Colonic mucosa (tissue), 4 donors: ENCODE data around the gene SRSF10. TPM values are rescaled to one million over a fixed set of nuclear protein-coding genes. Genes with fewer than 3 reads are reported as not detected.

Experiments
- DNase-seq: peaks from one replicate; pipeline ENCODE4 v3.0.0-alpha.2; 2020
- H3K27ac ChIP-seq: fragments of 200-600 bp; one replicate; pipeline ENCODE4 v1.8.0; 2021
- H3K27me3 ChIP-seq: fragments of 200-600 bp; one replicate; pipeline ENCODE4 v1.8.0; 2021
- H3K36me3 ChIP-seq: fragments of 200-600 bp; one replicate; pipeline ENCODE4 v1.8.0; 2021
- H3K4me1 ChIP-seq: fragments of 200-600 bp; one replicate; pipeline ENCODE4 v1.8.0; 2021; ENCODE audit warnings: mild to moderate bottlenecking
- H3K4me3 ChIP-seq: fragments of 200-600 bp; one replicate; pipeline ENCODE4 v1.8.0; 2021
- H3K9ac ChIP-seq, 2 donors: one replicate each; pipeline ENCODE4 v1.7.0; 2013; ENCODE audit warnings: control low read depth in 2 of 2, low read depth in 2 of 2, low read length in 2 of 2
- H3K9me3 ChIP-seq: fragments of 200-600 bp; one replicate; pipeline ENCODE4 v1.8.0; 2021
- intact Hi-C: fragments of 100-400 bp; cut with DNase I; formaldehyde crosslinking; loops from one replicate; pipeline ENCODE4 v1.14.1; 2022
- microRNA-seq: library from miRNA; unstranded; fragments of <30 nt; microRNA quantifications from one replicate; pipeline ENCODE4, GENCODE V29; 2019
- total RNA-seq, 2 donors: library from RNA; stranded (reverse); fragmentation: NEBNext Ultra II Directional in 1 of 2; extraction: Animal tissue kit (Norgen Biotek cat#: 25700) in 1 of 2; gene quantifications; one replicate each; pipeline ENCODE4 v1.2.1, GENCODE V29; 2021
- TF ChIP-seq, protein P1 (sequence below): fragments of 200-600 bp; IDR thresholded peaks from one replicate; pipeline ENCODE4 v1.8.0; 2022; ENCODE audit warnings: antibody characterized with exemption, mild to moderate bottlenecking
- donor health status: healthy.
- donor health status: DM: no; HTN: no; CAD: no.
- donor health status: DM: no; HTN: no; CAD: no.

The SRSF10 gene
- total RNA-seq, 2 donors from 2014 or later = 76.8 to 115 TPM

DNA sequence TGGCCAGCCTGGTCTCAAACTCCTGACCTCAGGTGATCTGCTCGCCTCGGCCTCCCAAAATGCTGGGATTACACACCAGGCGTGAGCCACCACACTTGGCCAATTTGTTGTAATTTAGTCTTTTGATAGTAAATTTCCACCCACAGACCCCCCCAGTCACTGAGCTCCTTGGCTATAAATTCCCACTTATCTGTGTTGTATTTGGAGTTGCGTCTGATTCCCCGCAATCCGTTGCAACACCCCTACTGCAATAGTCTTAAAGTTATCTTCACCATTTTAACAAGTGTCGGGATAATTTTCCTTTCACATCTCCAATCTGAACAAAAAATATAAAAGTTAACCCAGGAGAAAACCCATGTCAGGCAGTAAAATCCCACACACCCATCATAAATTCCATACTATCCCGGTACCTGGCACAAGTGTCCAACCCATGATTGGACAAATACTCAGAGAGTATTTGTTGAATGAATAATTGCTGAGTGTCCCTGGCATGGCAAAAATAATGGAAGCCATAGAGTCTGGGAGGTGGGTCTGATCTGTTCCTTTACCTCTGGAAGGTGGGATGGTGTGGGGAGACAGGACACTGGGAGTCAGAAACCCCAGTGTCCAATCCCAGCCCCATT, 57.7 kb downstream of the SRSF10 start:
- Histone ChIP-seq H3K9ac (no peak overlapping the region), H3K4me1 (peaks cover 5% of the 10 kb centered on the region), H3K36me3 (no peaks in the 10 kb centered on the region), H3K4me3 (no peak overlapping the region), H3K27ac (no peak overlapping the region), H3K9me3 (no peaks in the 10 kb centered on the region), H3K27me3 (no peaks in the 10 kb centered on the region)
- TF ChIP-seq, protein P1, sequence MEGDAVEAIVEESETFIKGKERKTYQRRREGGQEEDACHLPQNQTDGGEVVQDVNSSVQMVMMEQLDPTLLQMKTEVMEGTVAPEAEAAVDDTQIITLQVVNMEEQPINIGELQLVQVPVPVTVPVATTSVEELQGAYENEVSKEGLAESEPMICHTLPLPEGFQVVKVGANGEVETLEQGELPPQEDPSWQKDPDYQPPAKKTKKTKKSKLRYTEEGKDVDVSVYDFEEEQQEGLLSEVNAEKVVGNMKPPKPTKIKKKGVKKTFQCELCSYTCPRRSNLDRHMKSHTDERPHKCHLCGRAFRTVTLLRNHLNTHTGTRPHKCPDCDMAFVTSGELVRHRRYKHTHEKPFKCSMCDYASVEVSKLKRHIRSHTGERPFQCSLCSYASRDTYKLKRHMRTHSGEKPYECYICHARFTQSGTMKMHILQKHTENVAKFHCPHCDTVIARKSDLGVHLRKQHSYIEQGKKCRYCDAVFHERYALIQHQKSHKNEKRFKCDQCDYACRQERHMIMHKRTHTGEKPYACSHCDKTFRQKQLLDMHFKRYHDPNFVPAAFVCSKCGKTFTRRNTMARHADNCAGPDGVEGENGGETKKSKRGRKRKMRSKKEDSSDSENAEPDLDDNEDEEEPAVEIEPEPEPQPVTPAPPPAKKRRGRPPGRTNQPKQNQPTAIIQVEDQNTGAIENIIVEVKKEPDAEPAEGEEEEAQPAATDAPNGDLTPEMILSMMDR = no peak
- DNase-seq = peak; percentile 38
- intact Hi-C loops = no loop called here

DNA sequence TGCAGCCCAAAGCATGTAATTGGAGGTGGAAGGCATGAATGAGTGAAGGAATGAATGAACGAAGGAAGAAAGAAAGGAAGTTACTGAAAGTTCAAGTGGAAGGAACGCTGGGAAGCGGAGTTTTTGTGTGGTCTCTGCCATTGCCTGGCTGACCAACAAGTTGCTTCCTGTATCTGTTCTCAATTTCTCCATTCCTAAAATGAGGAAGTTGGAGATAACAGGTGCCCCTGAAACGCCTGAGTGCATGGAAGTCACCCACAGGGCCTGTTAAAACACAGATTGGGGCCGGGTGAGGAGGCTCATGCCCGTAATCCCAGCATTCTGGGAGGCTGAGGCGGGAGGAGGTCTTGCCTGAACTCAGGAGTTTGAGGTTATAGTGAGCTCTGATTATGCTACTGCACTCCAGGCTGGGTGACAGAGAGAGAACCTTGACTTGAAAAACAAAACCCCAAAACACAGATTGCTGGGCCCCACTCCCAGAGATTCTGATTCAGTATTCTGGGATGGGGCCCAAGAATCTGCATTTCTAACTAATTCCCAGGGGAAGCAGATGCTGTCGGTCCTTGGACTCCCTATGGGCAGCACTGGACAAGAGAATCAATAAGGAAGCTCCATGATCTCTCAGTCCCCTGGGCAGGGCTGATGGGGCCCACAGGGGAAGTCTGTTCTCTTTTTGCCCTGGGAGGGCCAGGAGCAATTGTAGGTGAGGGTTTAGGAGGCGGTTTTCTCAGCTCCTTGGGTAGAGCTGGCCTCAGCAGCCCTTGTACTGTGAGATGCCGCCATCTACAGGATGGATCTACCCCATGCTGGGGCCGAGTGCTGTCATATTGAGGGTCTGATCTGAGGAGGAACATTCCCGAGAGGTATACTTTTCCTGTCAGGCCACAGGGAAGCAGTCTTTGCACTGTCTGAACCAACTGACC, 63.7 kb downstream of the SRSF10 start:
- H3K27me3 ChIP-seq = no peaks in the 10 kb centered on the region
- TF ChIP-seq, protein P1 = peak; percentile 58
- H3K4me3 ChIP-seq = no peak overlapping the region
- H3K9me3 ChIP-seq = no peaks in the 10 kb centered on the region
- H3K4me1 ChIP-seq = peaks cover 5% of the 10 kb centered on the region
- DNase-seq = peak; percentile 81
- no peak overlapping the region for H3K27ac ChIP-seq
- peak overlapping the region; percentile 46 to 47 for H3K9ac ChIP-seq
- intact Hi-C loops = loop anchor here (5.0 kb wide), 2 partner anchors 104 to 144 kb away; no protein-coding TSS in a partner anchor
- H3K36me3 ChIP-seq = no peaks in the 10 kb centered on the region

DNA sequence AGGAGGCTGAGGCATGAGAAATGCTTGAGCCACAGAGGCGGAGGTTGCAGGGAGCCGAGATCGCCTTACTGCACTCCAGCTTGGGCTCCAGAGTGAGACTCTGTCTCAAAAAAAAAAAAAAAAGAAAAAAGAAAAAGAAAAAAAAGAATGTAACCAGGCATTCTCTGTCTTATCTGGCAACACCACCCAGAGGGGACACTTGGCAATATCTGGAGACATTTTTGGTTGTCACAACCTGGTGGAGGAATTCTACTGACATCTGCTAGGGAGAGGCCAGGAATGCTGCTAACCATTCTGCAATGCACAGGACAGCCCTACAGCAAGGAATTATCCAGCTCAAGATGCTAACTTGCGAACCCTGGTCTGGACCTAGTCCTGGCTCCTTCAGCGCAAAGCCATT, 64.7 kb downstream of the SRSF10 start:
- no peak overlapping the region for H3K4me3 ChIP-seq
- intact Hi-C loops = loop anchor here (5.0 kb wide), 2 partner anchors 103 to 143 kb away; no protein-coding TSS in a partner anchor
- H3K9me3 ChIP-seq = no peaks in the 10 kb centered on the region
- TF ChIP-seq, protein P1 = no peak
- no peak overlapping the region for H3K27ac ChIP-seq
- no peaks in the 10 kb centered on the region for H3K27me3 ChIP-seq
- no peak for DNase-seq
- no peaks in the 10 kb centered on the region for H3K4me1 ChIP-seq
- H3K36me3 ChIP-seq = no peaks in the 10 kb centered on the region
- H3K9ac ChIP-seq = peak overlapping the region in 1 of 2 donors; percentile 46

DNA sequence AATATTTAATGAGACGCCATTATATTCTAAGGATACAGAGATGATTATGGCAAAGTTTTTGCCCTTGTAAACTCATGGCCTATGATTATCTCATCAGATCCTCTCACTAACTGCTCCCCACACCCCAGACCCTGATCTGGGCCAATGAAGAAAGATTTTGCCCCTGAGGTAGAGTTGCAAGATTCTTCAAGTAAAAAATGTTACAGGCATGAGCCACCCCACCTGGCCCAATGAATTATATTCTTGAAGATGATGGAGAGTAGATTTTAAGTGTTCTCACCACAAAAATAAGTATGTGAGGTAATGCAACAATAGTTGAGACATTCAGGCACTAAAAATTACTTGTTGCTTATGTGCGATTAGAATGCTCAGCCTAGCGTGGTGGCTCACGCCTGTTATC, 65.2 kb downstream of the SRSF10 start:
- Histone ChIP-seq H3K4me3 (no peak overlapping the region), H3K4me1 (no peaks in the 10 kb centered on the region), H3K9me3 (no peaks in the 10 kb centered on the region), H3K27me3 (no peaks in the 10 kb centered on the region), H3K9ac (no peak overlapping the region), H3K27ac (no peak overlapping the region), H3K36me3 (no peaks in the 10 kb centered on the region)
- DNase-seq = no peak
- intact Hi-C loops = loop anchor here (5.0 kb wide), 2 partner anchors 103 to 143 kb away; no protein-coding TSS in a partner anchor
- TF ChIP-seq, protein P1 = no peak

Small RNA genes within 50 kb of the gene (microRNA-seq; reads per million reads assigned to microRNA genes)
- gene MIR378F = not detected

Other genes starting within 250 kb of the SRSF10 start
- gene ELOA, start 236.9 kb downstream of the SRSF10 start, total RNA-seq = 10 to 100 TPM; 32.6 to 33.0 TPM
- gene PITHD1, start 201.9 kb downstream of the SRSF10 start, total RNA-seq = 10 to 100 TPM; 51.5 to 51.6 TPM
- gene LYPLA2, start 189.2 kb downstream of the SRSF10 start, total RNA-seq = 10 to 100 TPM; 76.3 to 93.7 TPM
- gene GALE, start 179.6 kb downstream of the SRSF10 start, total RNA-seq = 100 to 1,000 TPM; 163 to 208 TPM
- 100 to 1,000 TPM in 1 of 2 donors, 10 to 100 TPM in 1; 66.2 to 110 TPM for gene HMGCL, start 154.9 kb downstream of the SRSF10 start, total RNA-seq
- 100 to 1,000 TPM in 1 of 2 donors, 10 to 100 TPM in 1; 70.1 to 165 TPM for gene FUCA1, start 112.0 kb downstream of the SRSF10 start, total RNA-seq
- under 1 TPM; 0.12 to 0.13 TPM for gene CNR2, start 67.0 kb downstream of the SRSF10 start, total RNA-seq
- gene PNRC2, start 20.5 kb downstream of the SRSF10 start, total RNA-seq = 100 to 1,000 TPM; 152 to 170 TPM
- 1 to 10 TPM; 1.8 to 3.3 TPM for gene MYOM3, start 131.8 kb upstream of the SRSF10 start, total RNA-seq
- gene IL22RA1, start 162.8 kb upstream of the SRSF10 start, total RNA-seq = 10 to 100 TPM; 15.5 to 17.3 TPM
- gene IFNLR1, start 207.0 kb upstream of the SRSF10 start, total RNA-seq = 10 to 100 TPM in 1 of 2 donors, 1 to 10 TPM in 1; 7.9 to 16.8 TPM